Raji (cell line): ENCODE results near the gene PCDHA5.

Experiments
- POLR2A ChIP-seq: IDR thresholded peaks from 2 replicates; pipeline ENCODE4 v1.6.1; 2011; ENCODE audit warnings: low read depth, low read length, control low read depth; ENCODE audit not compliant: insufficient read depth

PCDHA5 gene

GRCh38 chr5:140821375-140822280 is at the start of gene PCDHA5:
Gene PCDHA5, plus strand, starts transcription at chr5:140821613.
- no peak for TF ChIP-seq POLR2A

- no peak for TF ChIP-seq POLR2A
Measured at GRCh38 chr5:140780512-140780911, 40.9 kb upstream of the PCDHA5 start.

GRCh38 chr5:140785905-140786686 is 35.3 kb upstream of the PCDHA5 start, which contains the start of gene PCDHA1:
Gene PCDHA1, plus strand, starts transcription at chr5:140786140.
- TF ChIP-seq POLR2A = no peak

- no peak for TF ChIP-seq POLR2A
Measured at GRCh38 chr5:140791089-140791488, 30.3 kb upstream of the PCDHA5 start.

- TF ChIP-seq POLR2A = no peak
Measured at GRCh38 chr5:140794595-140795258, 26.7 kb upstream of the PCDHA5 start, which contains the start of gene PCDHA2. Gene PCDHA2, plus strand, starts transcription at chr5:140794852.

- no peak for TF ChIP-seq POLR2A
Measured at GRCh38 chr5:140795259-140795641, 26.2 kb upstream of the PCDHA5 start.

GRCh38 chr5:140796718-140797095 is 24.7 kb upstream of the PCDHA5 start:
- TF ChIP-seq POLR2A = no peak

- TF ChIP-seq POLR2A = no peak
Measured at GRCh38 chr5:140800816-140801493, 20.5 kb upstream of the PCDHA5 start, which contains the start of gene PCDHA3. Gene PCDHA3, plus strand, starts transcription at chr5:140801057.

GRCh38 chr5:140801494-140801841 is 19.9 kb upstream of the PCDHA5 start:
- no peak for TF ChIP-seq POLR2A

- no peak for TF ChIP-seq POLR2A
Measured at GRCh38 chr5:140802781-140803271, 18.6 kb upstream of the PCDHA5 start.

- no peak for TF ChIP-seq POLR2A
Measured at GRCh38 chr5:140806834-140807775, 14.3 kb upstream of the PCDHA5 start, which contains the start of gene PCDHA4. Gene PCDHA4, plus strand, starts transcription at chr5:140807068.

- TF ChIP-seq POLR2A = no peak
Measured at GRCh38 chr5:140808889-140809291, 12.5 kb upstream of the PCDHA5 start.

GRCh38 chr5:140822281-140822629 is 842 bp downstream of the PCDHA5 start:
- no peak for TF ChIP-seq POLR2A

- no peak for TF ChIP-seq POLR2A
Measured at GRCh38 chr5:140823475-140823874, 2.1 kb downstream of the PCDHA5 start.

GRCh38 chr5:140827704-140828361 is 6.4 kb downstream of the PCDHA5 start, which contains the start of gene PCDHA6:
Gene PCDHA6, plus strand, starts transcription at chr5:140827960. Its CDS starts 132 bp downstream, at chr5:140828092.
- TF ChIP-seq POLR2A = no peak
